Putamen (tissue), 1 donor: ENCODE results near the gene GRIK3.
A peak's percentile ranks its signal among the peaks of the same experiment; 100 is the strongest.

Source experiments
- DNase-seq: peaks from one replicate; pipeline ENCODE4 v3.0.0-alpha.2; 2016; ENCODE audit warnings: low spot score

GRIK3 gene

GRCh38 chr1:37015713-37016112 lies 18.6 kb downstream of the GRIK3 start:
- no peak for DNase-seq

- DNase-seq = no peak
Measured at GRCh38 chr1:37012226-37012625, 22.1 kb downstream of the GRIK3 start.

GRCh38 chr1:37010011-37010410 lies 24.3 kb downstream of the GRIK3 start:
- DNase-seq = no peak

GRCh38 chr1:37009521-37009920 lies 24.8 kb downstream of the GRIK3 start:
- DNase-seq = no peak

- DNase-seq = no peak
Measured at GRCh38 chr1:37006132-37006868, 28.0 kb downstream of the GRIK3 start.

GRCh38 chr1:37002898-37003297 lies 31.4 kb downstream of the GRIK3 start:
- DNase-seq = no peak

GRCh38 chr1:37001703-37002102 lies 32.6 kb downstream of the GRIK3 start:
- no peak for DNase-seq

- no peak for DNase-seq
Measured at GRCh38 chr1:36996106-36996505, 38.2 kb downstream of the GRIK3 start.

GRCh38 chr1:36994868-36995267 lies 39.4 kb downstream of the GRIK3 start:
- DNase-seq = no peak

- DNase-seq = no peak
Measured at GRCh38 chr1:36994294-36994693, 40.0 kb downstream of the GRIK3 start.

- DNase-seq = no peak
Measured at GRCh38 chr1:36992139-36992943, 42.0 kb downstream of the GRIK3 start.

GRCh38 chr1:36991551-36991950 lies 42.8 kb downstream of the GRIK3 start:
- no peak for DNase-seq

- DNase-seq = no peak
Measured at GRCh38 chr1:36990928-36991327, 43.4 kb downstream of the GRIK3 start.

GRCh38 chr1:36989241-36989640 lies 45.1 kb downstream of the GRIK3 start:
- no peak for DNase-seq

GRCh38 chr1:36988741-36989193 lies 45.5 kb downstream of the GRIK3 start:
- peak; percentile 41 for DNase-seq

GRCh38 chr1:36988321-36988720 lies 46.0 kb downstream of the GRIK3 start:
- DNase-seq = no peak

GRCh38 chr1:36987276-36987675 lies 47.0 kb downstream of the GRIK3 start:
- no peak for DNase-seq

GRCh38 chr1:36986241-36986985 lies 47.9 kb downstream of the GRIK3 start:
- peak; percentile 63 for DNase-seq

GRCh38 chr1:36984675-36985074 lies 49.6 kb downstream of the GRIK3 start:
- DNase-seq = no peak

- no peak for DNase-seq
Measured at GRCh38 chr1:36984026-36984425, 50.3 kb downstream of the GRIK3 start.

- DNase-seq = no peak
Measured at GRCh38 chr1:36982709-36983108, 51.6 kb downstream of the GRIK3 start.

- peak; percentile 68 for DNase-seq
Measured at GRCh38 chr1:36981771-36982622, 52.3 kb downstream of the GRIK3 start.
